RWPE2 (cell line): ENCODE data around the gene OGT.
"Not testable (repeated sequence)": the region's sequence is repeated elsewhere in the genome, so short reads cannot be mapped to it uniquely, and the experiment has no call there.

Source experiments
- ATAC-seq: fragments of 200-7000 bp; cut with Tn5 transposase; 3 replicates; pipeline ENCODE4 v1.9.1; 2021; ENCODE audit warnings: low read depth
- DNase-seq: peaks from one replicate; pipeline ENCODE4 v3.0.0-alpha.2; 2020; ENCODE audit warnings: low spot score
- H3K27ac ChIP-seq: fragments of 450-650 bp; 2 replicates; pipeline ENCODE4 v1.5.1; 2017; ENCODE audit warnings: mild to moderate bottlenecking; ENCODE audit not compliant: poor library complexity, severe bottlenecking
- H3K27me3 ChIP-seq: fragments of 250-450 bp; sonication (Bioruptor Pico); 2 replicates; pipeline ENCODE4 v1.5.1; 2021; ENCODE audit warnings: mild to moderate bottlenecking, moderate library complexity; ENCODE audit not compliant: insufficient read depth, poor library complexity, severe bottlenecking
- H3K36me3 ChIP-seq: fragments of 250-450 bp; sonication (Bioruptor Pico); 2 replicates; pipeline ENCODE4 v1.5.1; 2020; ENCODE audit warnings: low read depth, mild to moderate bottlenecking, moderate library complexity
- H3K4me1 ChIP-seq: fragments of 250-450 bp; sonication (Bioruptor Pico); 2 replicates; pipeline ENCODE4 v1.5.1; 2021; ENCODE audit warnings: mild to moderate bottlenecking, moderate library complexity; ENCODE audit not compliant: insufficient read depth, poor library complexity, severe bottlenecking
- H3K4me3 ChIP-seq: fragments of 250-450 bp; sonication (Bioruptor Pico); 2 replicates; pipeline ENCODE4 v1.5.1; 2021; ENCODE audit warnings: mild to moderate bottlenecking, moderate library complexity; ENCODE audit not compliant: severe bottlenecking
- H3K9me3 ChIP-seq: fragments of 250-450 bp; sonication (Bioruptor Pico); 2 replicates; pipeline ENCODE4 v1.5.1; 2021; ENCODE audit warnings: mild to moderate bottlenecking, moderate library complexity; ENCODE audit not compliant: severe bottlenecking
- CTCF ChIP-seq: fragments of 450-650 bp; IDR thresholded peaks from one replicate; pipeline ENCODE4 v1.5.1; 2017; ENCODE audit warnings: mild to moderate bottlenecking, moderate library complexity; ENCODE audit not compliant: poor library complexity, severe bottlenecking

OGT gene

GRCh38 chrX:71581210-71581609, 48.3 kb downstream of the OGT start:
- Histone ChIP-seq H3K9me3 (no peaks in the 10 kb centered on the region), H3K27ac (no peak overlapping the region), H3K27me3 (no peaks in the 10 kb centered on the region), H3K4me3 (no peak overlapping the region), H3K4me1 (no peaks in the 10 kb centered on the region), H3K36me3 (peaks cover 6% of the 10 kb centered on the region)
- DNase-seq (no peak), ATAC-seq (no peak)
- TF ChIP-seq CTCF = no peak

GRCh38 chrX:71586929-71587328, 54.0 kb downstream of the OGT start:
- no peak for DNase-seq
- H3K4me1 ChIP-seq = no peaks in the 10 kb centered on the region
- H3K27ac ChIP-seq = no peak overlapping the region
- no peak overlapping the region for H3K4me3 ChIP-seq
- no peaks in the 10 kb centered on the region for H3K36me3 ChIP-seq
- no peak for TF ChIP-seq CTCF
- ATAC-seq = no peak
- no peaks in the 10 kb centered on the region for H3K27me3 ChIP-seq
- no peaks in the 10 kb centered on the region for H3K9me3 ChIP-seq

- H3K27me3 ChIP-seq, H3K9me3 ChIP-seq, H3K4me1 ChIP-seq, H3K36me3 ChIP-seq, H3K4me3 ChIP-seq, ATAC-seq, DNase-seq, H3K27ac ChIP-seq: not testable (repeated sequence)
Observed at GRCh38 chrX:71593210-71593609, 60.3 kb downstream of the OGT start.

- peaks cover 6% of the 10 kb centered on the region; the same call in 1 of the 2 replicates for H3K36me3 ChIP-seq
- no peaks in the 10 kb centered on the region for H3K9me3 ChIP-seq
- no peak for TF ChIP-seq CTCF
- no peak overlapping the region for H3K27ac ChIP-seq
- DNase-seq = no peak
- H3K4me3 ChIP-seq = no peak overlapping the region
- no peaks in the 10 kb centered on the region for H3K27me3 ChIP-seq
- no peaks in the 10 kb centered on the region for H3K4me1 ChIP-seq
- no peak for ATAC-seq
Observed at GRCh38 chrX:71599965-71600364, 67.1 kb downstream of the OGT start.

GRCh38 chrX:71603618-71604017, 70.7 kb downstream of the OGT start:
- Histone ChIP-seq H3K4me3 (no peak overlapping the region), H3K27me3 (no peaks in the 10 kb centered on the region), H3K9me3 (no peaks in the 10 kb centered on the region), H3K4me1 (no peaks in the 10 kb centered on the region), H3K27ac (no peak overlapping the region), H3K36me3 (peaks cover 7% of the 10 kb centered on the region; the same call in 1 of the 2 replicates)
- no peak for TF ChIP-seq CTCF
- DNase-seq (no peak), ATAC-seq (no peak)

- Histone ChIP-seq H3K27ac (no peak overlapping the region), H3K4me3 (no peak overlapping the region), H3K36me3 (peaks cover 10% of the 10 kb centered on the region; the same call in 1 of the 2 replicates), H3K27me3 (no peaks in the 10 kb centered on the region), H3K4me1 (no peaks in the 10 kb centered on the region), H3K9me3 (no peaks in the 10 kb centered on the region)
- no peak for DNase-seq
- no peak for TF ChIP-seq CTCF
- no peak for ATAC-seq
Observed at GRCh38 chrX:71604141-71604540, 71.2 kb downstream of the OGT start.
